Stomach smooth muscle (tissue), 2 donors: ENCODE results near the gene CLIC6.
A peak's percentile ranks its signal among the peaks of the same experiment; 100 is the strongest.

ENCODE experiments used
- H3K27ac ChIP-seq: one replicate; pipeline ENCODE4 v1.7.0; 2013; ENCODE audit warnings: mild to moderate bottlenecking, low read length, inconsistent platforms
- H3K27me3 ChIP-seq, 2 donors: one replicate each; pipeline ENCODE4 v1.7.0; 2013; ENCODE audit warnings: low read length in 2 of 2; ENCODE audit not compliant: insufficient read depth in 2 of 2, control insufficient read depth in 1 of 2
- H3K36me3 ChIP-seq, 2 donors: one replicate each; pipeline ENCODE4 v1.7.0; 2013; ENCODE audit warnings: low read length in 2 of 2; ENCODE audit not compliant: control insufficient read depth in 2 of 2, insufficient read depth in 2 of 2
- H3K4me1 ChIP-seq: one replicate; pipeline ENCODE4 v1.7.0; 2013; ENCODE audit warnings: low read length; ENCODE audit not compliant: control insufficient read depth, insufficient read depth
- H3K4me3 ChIP-seq, 2 donors: one replicate each; pipeline ENCODE4 v1.7.0; 2013; ENCODE audit warnings: low read length in 2 of 2
- H3K9ac ChIP-seq, 2 donors: one replicate each; pipeline ENCODE4 v1.7.0; 2013; ENCODE audit warnings: low read length in 2 of 2, mild to moderate bottlenecking in 1 of 2
- H3K9me3 ChIP-seq, 2 donors: one replicate each; pipeline ENCODE4 v1.7.0; 2013; ENCODE audit warnings: low read length in 2 of 2; ENCODE audit not compliant: control insufficient read depth in 2 of 2
- donor health status: healthy.
- donor health status: Pancreatic carcinoma.

Gene CLIC6

GRCh38 chr21:34668803-34669148 lies at the start of gene CLIC6:
Gene CLIC6 (plus strand): TSS chr21:34668994. CDS start chr21:34669389, 395 bp downstream.
- peaks cover 10% of the 10 kb centered on the region for H3K4me1 ChIP-seq
- H3K36me3 ChIP-seq, result no peaks in the 10 kb centered on the region
- no peak within 1 kb of the TSS for H3K27ac ChIP-seq
- H3K9ac ChIP-seq, result no peak within 1 kb of the TSS
- no peaks in the 10 kb centered on the region for H3K9me3 ChIP-seq
- H3K27me3 ChIP-seq, result peaks cover 41 to 45% of the 10 kb centered on the region in 2 donors
- peak within 1 kb of the TSS in 1 of 2 donors; percentile 49 for H3K4me3 ChIP-seq

- no peaks in the 10 kb centered on the region for H3K27me3 ChIP-seq
- H3K9ac ChIP-seq, result no peak overlapping the region
- H3K4me1 ChIP-seq, result no peaks in the 10 kb centered on the region
- H3K9me3 ChIP-seq, result no peaks in the 10 kb centered on the region
- H3K27ac ChIP-seq, result no peak overlapping the region
- H3K4me3 ChIP-seq, result no peak overlapping the region
- no peaks in the 10 kb centered on the region for H3K36me3 ChIP-seq
These were observed 48.7 kb upstream of the CLIC6 start for GRCh38 chr21:34619841-34620665.

- H3K4me3 ChIP-seq, result no peak overlapping the region
- H3K27me3 ChIP-seq, result no peaks in the 10 kb centered on the region
- no peaks in the 10 kb centered on the region for H3K4me1 ChIP-seq
- H3K27ac ChIP-seq, result no peak overlapping the region
- no peaks in the 10 kb centered on the region for H3K9me3 ChIP-seq
- H3K9ac ChIP-seq, result no peak overlapping the region
- H3K36me3 ChIP-seq, result no peaks in the 10 kb centered on the region
These were observed 47.1 kb upstream of the CLIC6 start for GRCh38 chr21:34621434-34622350.

GRCh38 chr21:34623516-34623915 lies 45.3 kb upstream of the CLIC6 start:
- Histone ChIP-seq H3K4me3 (no peak overlapping the region), H3K27me3 (no peaks in the 10 kb centered on the region), H3K27ac (no peak overlapping the region), H3K9ac (no peak overlapping the region), H3K9me3 (no peaks in the 10 kb centered on the region), H3K36me3 (no peaks in the 10 kb centered on the region), H3K4me1 (no peaks in the 10 kb centered on the region)

GRCh38 chr21:34625030-34625593 lies 43.7 kb upstream of the CLIC6 start:
- Histone ChIP-seq H3K36me3 (no peaks in the 10 kb centered on the region), H3K4me3 (no peak overlapping the region), H3K9ac (no peak overlapping the region), H3K9me3 (no peaks in the 10 kb centered on the region), H3K4me1 (no peaks in the 10 kb centered on the region), H3K27ac (no peak overlapping the region), H3K27me3 (no peaks in the 10 kb centered on the region)

- Histone ChIP-seq H3K4me3 (no peak overlapping the region), H3K4me1 (no peaks in the 10 kb centered on the region), H3K36me3 (no peaks in the 10 kb centered on the region), H3K9me3 (no peaks in the 10 kb centered on the region), H3K9ac (no peak overlapping the region), H3K27me3 (no peaks in the 10 kb centered on the region), H3K27ac (no peak overlapping the region)
These were observed 42.7 kb upstream of the CLIC6 start for GRCh38 chr21:34626131-34626530.

GRCh38 chr21:34630536-34631143 lies 38.2 kb upstream of the CLIC6 start:
- Histone ChIP-seq H3K9me3 (no peaks in the 10 kb centered on the region), H3K4me1 (no peaks in the 10 kb centered on the region), H3K27me3 (peaks cover 0 to 5% of the 10 kb centered on the region in 2 donors), H3K36me3 (no peaks in the 10 kb centered on the region), H3K4me3 (no peak overlapping the region), H3K27ac (no peak overlapping the region), H3K9ac (no peak overlapping the region)

GRCh38 chr21:34632498-34632897 lies 36.3 kb upstream of the CLIC6 start:
- H3K4me3 ChIP-seq, result no peak overlapping the region
- H3K9me3 ChIP-seq, result no peaks in the 10 kb centered on the region
- no peaks in the 10 kb centered on the region for H3K4me1 ChIP-seq
- H3K27me3 ChIP-seq, result peaks cover 4 to 5% of the 10 kb centered on the region in 2 donors
- H3K9ac ChIP-seq, result no peak overlapping the region
- no peaks in the 10 kb centered on the region for H3K36me3 ChIP-seq
- H3K27ac ChIP-seq, result no peak overlapping the region

GRCh38 chr21:34635307-34635706 lies 33.5 kb upstream of the CLIC6 start:
- no peak overlapping the region for H3K4me3 ChIP-seq
- no peak overlapping the region for H3K27ac ChIP-seq
- no peaks in the 10 kb centered on the region for H3K36me3 ChIP-seq
- no peaks in the 10 kb centered on the region for H3K9me3 ChIP-seq
- no peak overlapping the region for H3K9ac ChIP-seq
- peaks cover 4 to 5% of the 10 kb centered on the region in 2 donors for H3K27me3 ChIP-seq
- no peaks in the 10 kb centered on the region for H3K4me1 ChIP-seq

- Histone ChIP-seq H3K4me3 (no peak overlapping the region), H3K27me3 (peaks cover 4 to 5% of the 10 kb centered on the region in 2 donors), H3K36me3 (no peaks in the 10 kb centered on the region), H3K27ac (no peak overlapping the region), H3K4me1 (no peaks in the 10 kb centered on the region), H3K9ac (no peak overlapping the region), H3K9me3 (no peaks in the 10 kb centered on the region)
These were observed 31.8 kb upstream of the CLIC6 start for GRCh38 chr21:34636961-34637360.
